GM19025 (cell line): ENCODE measurements around the gene PDCD7.

ENCODE experiments used
- ATAC-seq: cut with Tn5 transposase; IDR thresholded peaks from one replicate; pipeline ENCODE4 v1.9.1; 2021; ENCODE audit warnings: mild to moderate bottlenecking, low read depth, moderate library complexity; ENCODE audit not compliant: unreplicated experiment

Gene PDCD7

GRCh38 chr15:65092911-65093792 lies 40.5 kb downstream of the PDCD7 start:
- no peak for ATAC-seq

GRCh38 chr15:65091946-65092770 lies 41.5 kb downstream of the PDCD7 start:
- ATAC-seq, result no peak

- no peak for ATAC-seq
Observed at GRCh38 chr15:65089206-65089824, 44.3 kb downstream of the PDCD7 start.

GRCh38 chr15:65088643-65089021 lies 45.0 kb downstream of the PDCD7 start:
- no peak for ATAC-seq

- no peak for ATAC-seq
Observed at GRCh38 chr15:65087873-65088642, 45.5 kb downstream of the PDCD7 start.

DNA sequence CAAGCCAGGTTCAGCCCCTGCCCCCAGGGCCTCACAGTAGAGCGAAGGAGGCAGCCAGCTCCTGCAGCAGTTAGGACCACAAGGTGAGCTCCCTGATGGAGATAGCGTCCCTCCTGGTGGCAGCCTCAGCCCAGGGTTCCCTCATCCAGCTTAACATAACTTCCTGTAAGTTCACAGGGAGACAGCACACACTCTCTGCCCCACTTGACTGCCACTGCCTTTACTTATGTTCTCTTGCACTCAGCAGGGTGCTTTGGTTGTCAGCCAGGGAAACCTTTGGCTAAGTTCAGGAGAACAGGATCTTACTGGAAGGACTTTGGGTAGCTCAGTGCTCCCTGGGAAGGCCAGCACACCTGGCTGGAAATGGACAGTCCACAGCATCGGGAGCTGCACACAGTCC lies 46.2 kb downstream of the PDCD7 start:
- ATAC-seq, result no peak

DNA sequence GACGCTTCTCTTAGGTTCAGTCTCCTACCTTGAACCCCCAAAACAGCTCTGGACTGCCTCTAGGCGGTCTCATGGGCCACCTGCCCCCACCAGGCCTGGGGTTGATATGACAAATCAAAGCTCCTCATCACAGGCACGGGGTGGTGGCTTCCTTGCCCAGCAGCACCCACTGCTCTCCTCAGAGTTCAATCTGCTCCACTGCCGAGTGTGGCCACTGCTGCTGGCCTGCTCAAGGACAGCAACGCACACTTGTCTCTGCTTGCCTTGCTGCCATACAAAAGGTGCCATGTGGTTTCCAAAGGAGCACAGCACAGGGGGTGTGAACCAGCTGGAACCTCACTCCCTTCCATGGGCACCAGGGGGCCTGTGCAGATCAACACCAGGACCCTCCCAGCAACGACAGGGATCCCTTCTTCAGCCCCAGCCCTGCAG lies 46.9 kb downstream of the PDCD7 start:
- no peak for ATAC-seq

DNA sequence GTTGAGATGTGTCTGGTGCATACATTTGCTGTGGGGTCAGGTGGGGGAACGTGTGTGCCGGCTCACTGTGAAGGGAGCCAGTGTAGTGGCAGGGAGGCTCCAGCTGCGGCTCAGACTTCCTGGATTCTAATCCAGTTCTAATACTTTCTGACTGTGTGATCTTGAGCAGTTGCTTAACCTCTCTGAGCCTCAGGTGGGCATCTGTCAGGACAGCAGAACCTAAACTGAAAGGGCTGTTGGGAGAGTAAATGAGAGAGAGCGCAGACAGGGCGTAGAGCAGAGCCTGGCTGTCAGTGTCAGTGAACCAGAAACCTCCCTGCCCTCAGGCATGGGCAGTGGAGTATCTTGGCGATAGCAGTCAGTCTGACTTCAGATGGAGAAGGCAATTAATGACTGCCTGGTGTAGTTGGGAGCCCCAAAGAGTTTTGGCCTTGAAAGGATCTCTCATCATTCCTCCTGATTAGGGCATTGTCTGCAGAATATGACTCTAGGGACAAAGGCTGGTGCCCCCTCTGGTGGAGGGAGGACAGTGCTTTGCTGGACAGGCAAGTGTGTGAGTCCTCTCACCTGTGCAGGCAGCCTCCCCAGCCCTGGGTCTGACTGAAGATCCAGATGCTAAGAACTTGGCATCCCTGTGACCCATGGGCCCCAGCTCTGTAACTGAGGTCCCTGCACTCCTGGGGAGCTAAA lies 47.5 kb downstream of the PDCD7 start:
- ATAC-seq, result no peak

DNA sequence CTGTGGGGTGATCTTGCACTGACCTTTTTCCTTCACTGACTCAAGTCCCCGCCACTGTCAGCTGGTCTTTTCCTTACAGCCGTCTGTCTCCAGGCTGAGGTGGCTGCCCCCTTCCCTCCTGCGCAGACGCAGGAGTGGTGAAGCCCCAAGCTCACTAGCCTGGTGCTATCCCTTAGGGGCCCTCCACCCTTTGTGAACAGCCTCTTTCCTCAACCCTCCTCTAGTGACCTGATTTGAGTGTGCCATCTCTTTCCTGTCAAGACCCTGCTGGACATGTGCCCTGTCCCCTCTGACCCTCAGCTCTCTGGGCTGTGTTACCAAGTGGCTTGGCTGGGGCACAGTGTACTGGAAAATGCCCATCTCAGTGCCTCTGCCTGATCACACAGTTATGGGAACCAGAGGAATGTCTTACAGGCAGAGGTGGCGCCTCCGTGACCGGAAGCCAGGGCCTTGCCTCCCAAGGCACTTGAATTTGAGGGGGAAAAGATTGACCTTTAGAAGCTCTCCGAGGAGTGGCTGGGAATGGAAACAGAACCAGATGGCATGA lies 48.3 kb downstream of the PDCD7 start:
- no peak for ATAC-seq

DNA sequence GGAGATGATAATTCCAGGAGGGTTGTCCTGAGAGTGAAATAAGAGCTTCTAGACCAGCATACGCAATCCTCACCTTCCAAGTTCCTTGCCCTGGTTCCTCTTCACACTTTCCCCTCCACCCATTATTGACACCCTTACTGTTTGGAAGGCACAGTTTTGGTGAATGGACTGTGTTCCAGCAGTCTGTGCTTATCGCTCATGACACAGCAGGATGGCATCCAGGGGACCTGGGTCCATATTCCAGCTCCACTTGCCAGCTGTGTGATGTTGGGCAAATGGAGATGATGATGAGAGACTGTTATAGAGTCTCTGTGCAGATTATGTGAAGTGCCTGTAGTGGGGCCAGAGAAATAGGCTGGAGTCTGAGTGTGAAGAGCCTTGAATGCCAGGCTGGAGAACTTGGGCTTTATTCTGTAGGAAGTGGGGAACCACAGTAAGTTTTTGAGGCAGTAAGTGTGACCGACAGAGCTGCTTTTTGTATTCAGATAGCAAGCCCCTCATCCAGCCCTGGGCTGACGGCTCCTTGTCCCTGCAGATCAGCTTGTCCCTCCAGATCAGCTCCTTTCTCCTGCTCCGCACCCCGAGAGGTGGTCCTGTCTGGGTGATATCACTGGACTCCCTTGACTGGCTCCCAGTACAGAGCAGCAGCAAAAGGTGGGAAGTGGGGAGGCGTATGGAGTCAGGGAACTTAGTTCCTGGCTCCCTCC lies 49.0 kb downstream of the PDCD7 start:
- no peak for ATAC-seq

- no peak for ATAC-seq
Observed at GRCh38 chr15:65083262-65083701, 50.3 kb downstream of the PDCD7 start.

- ATAC-seq, result no peak
Observed at GRCh38 chr15:65082303-65082953, 51.2 kb downstream of the PDCD7 start.

DNA sequence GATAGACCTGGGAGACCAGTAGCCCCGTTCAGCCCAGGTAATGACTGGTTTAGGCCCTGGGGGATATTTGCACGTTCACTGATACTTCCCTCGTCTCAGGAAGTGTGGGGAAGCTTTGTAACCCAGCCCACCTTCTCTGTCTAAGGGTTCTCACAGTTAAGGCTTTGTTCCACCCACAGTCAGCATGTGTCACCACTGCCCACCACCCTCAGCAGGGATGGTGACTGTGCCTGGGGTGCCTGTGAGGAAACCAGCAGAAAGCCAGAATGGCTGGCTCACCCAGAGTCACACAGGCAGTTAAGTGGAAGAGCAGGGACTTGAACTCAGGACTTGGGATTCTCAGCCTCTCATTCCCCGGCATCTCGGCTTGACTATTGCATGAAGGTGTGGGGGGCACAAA lies 51.9 kb downstream of the PDCD7 start:
- ATAC-seq, result no peak

- no peak for ATAC-seq
Observed at GRCh38 chr15:65081270-65081669, 52.3 kb downstream of the PDCD7 start.

DNA sequence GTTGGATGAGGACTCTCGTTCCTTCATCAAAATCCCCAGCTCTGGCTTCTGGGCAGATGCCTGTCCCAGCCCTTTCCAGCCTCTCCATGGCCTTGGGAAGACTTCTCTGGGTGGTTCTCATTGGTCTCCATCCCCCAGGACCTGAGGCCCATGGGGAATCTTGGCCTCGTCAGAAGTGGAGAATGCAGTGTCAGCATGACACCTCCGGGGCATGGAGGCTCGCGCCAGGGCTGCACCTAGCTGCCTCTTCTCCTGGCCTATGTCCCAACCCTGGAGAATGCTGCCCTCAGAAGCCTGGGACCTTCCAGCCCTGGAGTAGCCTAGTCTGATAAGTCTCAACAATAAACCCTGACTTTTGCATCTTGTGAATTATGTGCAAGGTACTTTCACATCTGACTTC lies 54.0 kb downstream of the PDCD7 start:
- ATAC-seq, result no peak

DNA sequence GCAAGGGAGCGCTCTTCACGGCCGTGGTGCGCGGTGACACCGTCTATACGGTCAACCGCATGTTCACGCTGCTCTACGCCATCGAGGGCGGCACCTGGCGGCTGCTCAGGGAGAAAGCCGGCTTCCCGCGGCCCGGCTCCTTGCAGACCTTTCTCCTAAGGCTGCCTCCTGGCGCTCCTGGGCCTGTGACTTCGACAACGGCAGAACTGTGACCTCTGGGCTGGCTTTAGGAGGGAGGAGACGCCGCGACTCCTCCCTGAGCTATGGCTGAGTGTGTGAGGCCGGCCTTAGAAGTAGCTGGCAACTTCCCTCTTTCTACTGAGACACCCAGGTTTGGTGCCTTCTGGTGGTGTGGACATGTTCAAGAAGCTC lies 55.6 kb downstream of the PDCD7 start:
- ATAC-seq, result no peak

DNA sequence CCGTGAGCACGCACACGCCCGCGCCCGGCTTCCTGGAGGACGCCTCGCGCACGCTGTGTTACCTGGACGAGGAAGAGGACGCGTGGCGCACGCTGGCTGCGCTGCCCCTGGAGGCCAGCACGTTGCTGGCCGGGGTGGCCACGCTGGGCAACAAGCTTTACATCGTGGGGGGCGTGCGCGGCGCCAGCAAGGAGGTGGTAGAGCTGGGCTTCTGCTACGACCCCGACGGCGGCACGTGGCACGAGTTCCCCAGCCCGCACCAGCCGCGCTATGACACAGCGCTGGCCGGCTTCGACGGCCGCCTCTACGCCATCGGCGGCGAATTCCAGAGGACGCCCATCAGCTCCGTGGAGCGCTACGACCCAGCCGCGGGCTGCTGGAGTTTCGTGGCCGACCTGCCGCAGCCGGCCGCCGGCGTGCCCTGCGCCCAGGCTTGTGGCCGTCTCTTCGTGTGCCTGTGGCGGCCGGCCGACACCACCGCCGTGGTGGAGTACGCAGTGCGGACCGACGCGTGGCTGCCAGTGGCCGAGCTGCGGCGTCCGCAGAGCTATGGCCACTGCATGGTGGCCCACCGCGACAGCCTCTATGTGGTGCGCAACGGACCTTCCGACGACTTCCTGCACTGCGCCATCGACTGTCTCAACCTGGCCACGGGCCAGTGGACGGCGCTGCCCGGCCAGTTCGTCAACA lies 56.2 kb downstream of the PDCD7 start:
- ATAC-seq, result no peak
